K562 (cell line): ENCODE measurements around the gene ICA1. TPM values are rescaled to one million over a fixed set of nuclear protein-coding genes. Genes with fewer than 3 reads are reported as not detected.
A peak's percentile ranks its signal among the peaks of the same experiment; 100 is the strongest.

ENCODE experiments used
- CEBPB ChIP-seq: fragments of 450-650 bp; IDR thresholded peaks from 2 replicates; pipeline ENCODE4 v1.6.1; 2016; ENCODE audit warnings: missing genetic modification characterization, missing compliant biosample characterization
- EP300 ChIP-seq: IDR thresholded peaks from 2 replicates; pipeline ENCODE4 v1.6.1; 2012; ENCODE audit warnings: low read length, improper control_type of control experiment
- GTF2A2 ChIP-seq: IDR thresholded peaks from 2 replicates; pipeline ENCODE4 v1.6.1; 2016; ENCODE audit warnings: mild to moderate bottlenecking, missing genetic modification characterization, missing compliant biosample characterization
- HCFC1 ChIP-seq: IDR thresholded peaks from 2 replicates; pipeline ENCODE4 v1.6.1; 2012; ENCODE audit warnings: low read depth, low read length, improper control_type of control experiment
- MBD2 ChIP-seq: sonication (generic); IDR thresholded peaks from 2 replicates; pipeline ENCODE4 v1.6.1; 2016; ENCODE audit warnings: low read depth, borderline replicate concordance
- NCOA1 ChIP-seq: fragments of 450-650 bp; IDR thresholded peaks from 2 replicates; pipeline ENCODE4 v1.6.1; 2016; ENCODE audit warnings: low read depth
- NUFIP1 ChIP-seq: fragments of 450-650 bp; IDR thresholded peaks from 2 replicates; pipeline ENCODE4 v1.6.1; 2018; ENCODE audit not compliant: partially characterized antibody
- SREBF1 ChIP-seq: fragments of 150-350 bp; IDR thresholded peaks from 2 replicates; pipeline ENCODE4 v1.6.1; 2014; ENCODE audit warnings: antibody characterized with exemption, low read depth, low read length, borderline replicate concordance
- SUPT5H ChIP-seq: fragments of 450-650 bp; IDR thresholded peaks from 2 replicates; pipeline ENCODE4 v1.6.1; 2016
- TSC22D4 ChIP-seq: fragments of 450-650 bp; IDR thresholded peaks from 2 replicates; pipeline ENCODE4 v1.6.1; 2016; ENCODE audit warnings: missing genetic modification characterization, missing biosample characterization, control low read depth
- ZNF445 ChIP-seq: fragments of 250-450 bp; sonication (Bioruptor Pico); IDR thresholded peaks from 2 replicates; pipeline ENCODE4 v1.4.0; 2020; ENCODE audit warnings: low read depth, mild to moderate bottlenecking, moderate library complexity
- polyA plus RNA-seq, 8 experiments: library from polyadenylated mRNA; depleted of rRNA in 4 of 8; stranded (reverse) in 5 of 8; unstranded in 3 of 8; fragments of >200 nt; fragmentation: Nextera tagmentation in 2 of 8; fragmentation: Illumina TruSeq in 1 of 8; extraction: Ambion mirVana in 2 of 8; extraction: Trizol in 1 of 8; gene quantifications; 2 replicates each; pipeline versions ENCODE4 v1.2.1 to v1.2.3, GENCODE V29; 2011 to 2014; ENCODE audit warnings: inconsistent platforms in 1 of 8, missing spikeins in 1 of 8
- total RNA-seq, 7 experiments: library from RNA; depleted of rRNA in 6 of 7; stranded (reverse); fragments of >200 nt in 6 of 7; fragmentation: Illumina TruSeq in 2 of 7; extraction: Trizol in 2 of 7; gene quantifications; 2 replicates each; pipeline versions ENCODE4 v1.2.1 to v1.2.3, GENCODE V29; 2011 to 2021; ENCODE audit warnings: low replicate concordance in 1 of 7
- TF ChIP-seq, protein P1 (sequence below): fragments of 250-450 bp; sonication (Bioruptor Pico); IDR thresholded peaks from 2 replicates; pipeline ENCODE4 v1.6.1; 2021; ENCODE audit warnings: mild to moderate bottlenecking
- TF ChIP-seq, protein P2 (sequence below), 2 experiments: fragments of 450-650 bp in 1 of 2; sonication (generic) in 1 of 2; formaldehyde crosslinking in 1 of 2; IDR thresholded peaks in 1 of 2; conservative IDR thresholded peaks in 1 of 2; 2 replicates each; pipeline versions ENCODE4 v1.6.1 to v1.8.1; 2016 to 2023; ENCODE audit warnings: mild to moderate bottlenecking in 2 of 2, moderate library complexity in 2 of 2, inconsistent platforms in 1 of 2, missing genetic modification reagents in 1 of 2
- TF ChIP-seq, protein P3 (sequence below): sonication (generic); formaldehyde crosslinking; IDR thresholded peaks from 2 replicates; pipeline ENCODE4 v1.8.0; 2022; ENCODE audit warnings: missing genetic modification reagents, mild to moderate bottlenecking, moderate library complexity, borderline replicate concordance
- TF ChIP-seq, protein P4 (sequence below), 2 experiments: fragments of 450-650 bp in 1 of 2; sonication (generic) in 1 of 2; formaldehyde crosslinking in 1 of 2; IDR thresholded peaks; 2 replicates each; pipeline versions ENCODE4 v1.7.1 to v1.9.0; 2016 to 2022; ENCODE audit warnings: inconsistent platforms in 1 of 2, mild to moderate bottlenecking in 1 of 2, missing genetic modification reagents in 1 of 2

The ICA1 gene
- total and polyA plus RNA-seq, 9 of the 15 experiments (the other 6 are each of a cell fraction or from before 2014, with no cell fraction given): 7.1 to 22.3 (median 16.4) TPM

DNA sequence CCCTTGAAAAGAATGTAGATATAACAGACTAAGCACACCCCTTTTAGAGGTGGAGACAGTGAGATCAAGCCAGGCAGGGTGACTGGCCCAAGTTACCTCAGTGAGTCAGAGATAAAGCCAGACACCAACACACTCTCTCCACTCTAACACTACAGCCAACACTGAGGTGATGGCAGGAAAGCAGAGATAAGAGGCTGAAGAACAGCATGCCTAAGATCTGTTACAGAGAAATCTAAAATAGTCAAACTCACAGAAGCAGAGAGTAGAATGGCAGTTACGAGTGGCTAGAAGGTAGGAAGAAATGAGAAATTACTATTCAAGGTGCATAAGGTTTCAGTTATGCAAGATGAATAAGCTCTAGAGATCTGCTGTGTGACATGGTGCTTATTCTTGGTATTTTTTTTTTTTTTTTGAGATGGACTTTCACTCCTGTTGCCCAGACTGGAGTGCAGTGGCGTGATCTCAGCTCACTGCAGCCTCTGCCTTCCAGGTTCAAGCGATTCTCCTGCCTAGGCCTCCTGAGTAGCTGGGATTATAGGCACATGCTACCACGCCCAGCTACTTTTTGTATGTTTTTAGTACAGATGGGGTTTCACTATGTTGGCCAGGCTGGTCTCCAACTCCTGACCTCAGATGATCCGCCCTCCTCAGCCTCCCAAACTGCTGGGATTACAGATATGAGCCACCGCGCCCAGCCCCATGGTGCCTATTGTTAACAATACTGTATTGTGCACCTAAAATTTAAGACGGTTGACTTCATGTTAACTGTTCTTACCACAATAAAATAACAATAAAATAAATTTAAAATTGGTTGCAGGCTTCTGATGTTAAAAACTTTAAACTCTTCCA is 28.7 kb downstream of the ICA1 start (continued):
- TF ChIP-seq, protein P1, sequence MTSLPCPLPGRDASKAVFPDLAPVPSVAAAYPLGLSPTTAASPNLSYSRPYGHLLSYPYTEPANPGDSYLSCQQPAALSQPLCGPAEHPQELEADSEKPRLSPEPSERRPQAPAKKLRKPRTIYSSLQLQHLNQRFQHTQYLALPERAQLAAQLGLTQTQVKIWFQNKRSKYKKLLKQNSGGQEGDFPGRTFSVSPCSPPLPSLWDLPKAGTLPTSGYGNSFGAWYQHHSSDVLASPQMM (CRISPR knock-in tag): no peak
- TF ChIP-seq SREBF1 (no peak), HCFC1 (no peak), TSC22D4 (no peak), EP300 (peak; percentile 88), NCOA1 (peak; percentile 76; the same call in 1 of the 2 replicates), ZNF445 (CRISPR knock-in tag) (no peak), MBD2 (no peak), SUPT5H (peak; percentile 62), CEBPB (peak; percentile 18; the same call in 1 of the 2 replicates), NUFIP1 (no peak), GTF2A2 (tag) (no peak)
- TF ChIP-seq, protein P2, sequence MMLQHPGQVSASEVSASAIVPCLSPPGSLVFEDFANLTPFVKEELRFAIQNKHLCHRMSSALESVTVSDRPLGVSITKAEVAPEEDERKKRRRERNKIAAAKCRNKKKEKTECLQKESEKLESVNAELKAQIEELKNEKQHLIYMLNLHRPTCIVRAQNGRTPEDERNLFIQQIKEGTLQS (IDR thresholded peaks at IDR 0.05): peak; percentile 87
- TF ChIP-seq, protein P2 (CRISPR knock-in tag; conservative IDR thresholded peaks at IDR 0.05): peak; percentile 68
- TF ChIP-seq, protein P3, sequence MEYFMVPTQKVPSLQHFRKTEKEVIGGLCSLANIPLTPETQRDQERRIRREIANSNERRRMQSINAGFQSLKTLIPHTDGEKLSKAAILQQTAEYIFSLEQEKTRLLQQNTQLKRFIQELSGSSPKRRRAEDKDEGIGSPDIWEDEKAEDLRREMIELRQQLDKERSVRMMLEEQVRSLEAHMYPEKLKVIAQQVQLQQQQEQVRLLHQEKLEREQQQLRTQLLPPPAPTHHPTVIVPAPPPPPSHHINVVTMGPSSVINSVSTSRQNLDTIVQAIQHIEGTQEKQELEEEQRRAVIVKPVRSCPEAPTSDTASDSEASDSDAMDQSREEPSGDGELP (CRISPR knock-in tag): no peak; the same call in 1 of the 2 replicates
- TF ChIP-seq, protein P4, sequence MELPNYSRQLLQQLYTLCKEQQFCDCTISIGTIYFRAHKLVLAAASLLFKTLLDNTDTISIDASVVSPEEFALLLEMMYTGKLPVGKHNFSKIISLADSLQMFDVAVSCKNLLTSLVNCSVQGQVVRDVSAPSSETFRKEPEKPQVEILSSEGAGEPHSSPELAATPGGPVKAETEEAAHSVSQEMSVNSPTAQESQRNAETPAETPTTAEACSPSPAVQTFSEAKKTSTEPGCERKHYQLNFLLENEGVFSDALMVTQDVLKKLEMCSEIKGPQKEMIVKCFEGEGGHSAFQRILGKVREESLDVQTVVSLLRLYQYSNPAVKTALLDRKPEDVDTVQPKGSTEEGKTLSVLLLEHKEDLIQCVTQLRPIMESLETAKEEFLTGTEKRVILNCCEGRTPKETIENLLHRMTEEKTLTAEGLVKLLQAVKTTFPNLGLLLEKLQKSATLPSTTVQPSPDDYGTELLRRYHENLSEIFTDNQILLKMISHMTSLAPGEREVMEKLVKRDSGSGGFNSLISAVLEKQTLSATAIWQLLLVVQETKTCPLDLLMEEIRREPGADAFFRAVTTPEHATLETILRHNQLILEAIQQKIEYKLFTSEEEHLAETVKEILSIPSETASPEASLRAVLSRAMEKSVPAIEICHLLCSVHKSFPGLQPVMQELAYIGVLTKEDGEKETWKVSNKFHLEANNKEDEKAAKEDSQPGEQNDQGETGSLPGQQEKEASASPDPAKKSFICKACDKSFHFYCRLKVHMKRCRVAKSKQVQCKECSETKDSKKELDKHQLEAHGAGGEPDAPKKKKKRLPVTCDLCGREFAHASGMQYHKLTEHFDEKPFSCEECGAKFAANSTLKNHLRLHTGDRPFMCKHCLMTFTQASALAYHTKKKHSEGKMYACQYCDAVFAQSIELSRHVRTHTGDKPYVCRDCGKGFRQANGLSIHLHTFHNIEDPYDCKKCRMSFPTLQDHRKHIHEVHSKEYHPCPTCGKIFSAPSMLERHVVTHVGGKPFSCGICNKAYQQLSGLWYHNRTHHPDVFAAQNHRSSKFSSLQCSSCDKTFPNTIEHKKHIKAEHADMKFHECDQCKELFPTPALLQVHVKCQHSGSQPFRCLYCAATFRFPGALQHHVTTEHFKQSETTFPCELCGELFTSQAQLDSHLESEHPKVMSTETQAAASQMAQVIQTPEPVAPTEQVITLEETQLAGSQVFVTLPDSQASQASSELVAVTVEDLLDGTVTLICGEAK (IDR thresholded peaks at IDR 0.05): peak; percentile 40; the same call in 1 of the 2 replicates
- TF ChIP-seq, protein P4 (CRISPR knock-in tag; IDR thresholded peaks at IDR 0.05): no peak
